LNCaP clone FGC (cell line): ENCODE data around the gene CATSPER1.

Source experiments
- DNase-seq: peaks from one replicate; pipeline ENCODE4 v3.0.0-alpha.2; 2011; ENCODE audit warnings: low read depth
- H3K4me3 ChIP-seq: 2 replicates; pipeline ENCODE4 v1.5.1; 2011; ENCODE audit warnings: mild to moderate bottlenecking, low read depth, low read length, control low read depth
- TF ChIP-seq, protein P1 (sequence below): IDR thresholded peaks from 2 replicates; pipeline ENCODE4 v1.5.1; 2012; ENCODE audit warnings: mild to moderate bottlenecking; ENCODE audit not compliant: control insufficient read depth, insufficient read depth; ENCODE audit errors: extremely low read depth

CATSPER1 gene

DNA sequence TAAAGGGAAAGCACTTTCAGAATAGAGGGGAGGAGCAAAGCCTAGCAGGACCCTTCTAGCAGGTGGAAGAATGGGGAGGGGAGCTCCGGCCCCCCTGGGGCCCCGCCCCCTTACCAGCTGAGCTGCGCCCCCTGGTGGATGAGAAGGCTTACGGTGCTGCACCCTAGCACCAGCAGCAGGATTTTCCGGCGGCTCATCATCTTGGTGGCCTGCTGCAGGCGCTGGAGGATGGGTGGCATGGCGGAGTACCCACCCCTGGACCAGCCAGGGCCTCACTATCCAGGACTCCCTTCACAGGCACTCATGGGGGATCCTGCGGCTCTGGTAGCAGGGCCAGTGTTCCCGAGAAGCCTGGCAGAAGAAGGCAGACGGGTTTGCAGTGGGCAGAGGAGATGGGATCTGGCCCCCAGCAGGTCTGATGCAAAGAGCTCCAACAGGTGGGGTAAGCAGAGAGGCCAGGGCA lies 18.9 kb upstream of the CATSPER1 start:
- DNase-seq, result no peak
- TF ChIP-seq, protein P1, sequence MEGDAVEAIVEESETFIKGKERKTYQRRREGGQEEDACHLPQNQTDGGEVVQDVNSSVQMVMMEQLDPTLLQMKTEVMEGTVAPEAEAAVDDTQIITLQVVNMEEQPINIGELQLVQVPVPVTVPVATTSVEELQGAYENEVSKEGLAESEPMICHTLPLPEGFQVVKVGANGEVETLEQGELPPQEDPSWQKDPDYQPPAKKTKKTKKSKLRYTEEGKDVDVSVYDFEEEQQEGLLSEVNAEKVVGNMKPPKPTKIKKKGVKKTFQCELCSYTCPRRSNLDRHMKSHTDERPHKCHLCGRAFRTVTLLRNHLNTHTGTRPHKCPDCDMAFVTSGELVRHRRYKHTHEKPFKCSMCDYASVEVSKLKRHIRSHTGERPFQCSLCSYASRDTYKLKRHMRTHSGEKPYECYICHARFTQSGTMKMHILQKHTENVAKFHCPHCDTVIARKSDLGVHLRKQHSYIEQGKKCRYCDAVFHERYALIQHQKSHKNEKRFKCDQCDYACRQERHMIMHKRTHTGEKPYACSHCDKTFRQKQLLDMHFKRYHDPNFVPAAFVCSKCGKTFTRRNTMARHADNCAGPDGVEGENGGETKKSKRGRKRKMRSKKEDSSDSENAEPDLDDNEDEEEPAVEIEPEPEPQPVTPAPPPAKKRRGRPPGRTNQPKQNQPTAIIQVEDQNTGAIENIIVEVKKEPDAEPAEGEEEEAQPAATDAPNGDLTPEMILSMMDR, result peak; percentile 95
- H3K4me3 ChIP-seq, result no peak overlapping the region

DNA sequence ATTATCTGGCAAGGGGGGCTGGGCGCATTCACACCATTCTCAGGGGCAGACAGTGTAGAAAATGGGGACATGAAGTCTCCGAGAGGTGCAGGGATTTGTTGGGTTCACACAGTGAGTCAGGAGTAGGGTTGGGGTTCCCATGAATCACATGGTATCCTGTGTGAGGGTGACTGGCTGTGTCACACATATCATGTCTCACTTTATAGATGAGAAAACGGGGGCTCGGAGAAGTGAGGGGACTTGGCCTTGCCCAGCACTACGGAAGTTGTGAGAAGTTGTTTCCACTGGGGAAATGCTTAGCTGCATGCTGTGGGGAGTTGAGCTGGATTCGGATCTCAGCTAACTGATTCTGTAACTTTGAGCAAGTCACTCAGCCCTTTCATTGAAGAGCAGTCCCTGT lies 18.5 kb upstream of the CATSPER1 start:
- TF ChIP-seq, protein P1, result no peak
- no peak for DNase-seq
- no peak overlapping the region for H3K4me3 ChIP-seq

DNA sequence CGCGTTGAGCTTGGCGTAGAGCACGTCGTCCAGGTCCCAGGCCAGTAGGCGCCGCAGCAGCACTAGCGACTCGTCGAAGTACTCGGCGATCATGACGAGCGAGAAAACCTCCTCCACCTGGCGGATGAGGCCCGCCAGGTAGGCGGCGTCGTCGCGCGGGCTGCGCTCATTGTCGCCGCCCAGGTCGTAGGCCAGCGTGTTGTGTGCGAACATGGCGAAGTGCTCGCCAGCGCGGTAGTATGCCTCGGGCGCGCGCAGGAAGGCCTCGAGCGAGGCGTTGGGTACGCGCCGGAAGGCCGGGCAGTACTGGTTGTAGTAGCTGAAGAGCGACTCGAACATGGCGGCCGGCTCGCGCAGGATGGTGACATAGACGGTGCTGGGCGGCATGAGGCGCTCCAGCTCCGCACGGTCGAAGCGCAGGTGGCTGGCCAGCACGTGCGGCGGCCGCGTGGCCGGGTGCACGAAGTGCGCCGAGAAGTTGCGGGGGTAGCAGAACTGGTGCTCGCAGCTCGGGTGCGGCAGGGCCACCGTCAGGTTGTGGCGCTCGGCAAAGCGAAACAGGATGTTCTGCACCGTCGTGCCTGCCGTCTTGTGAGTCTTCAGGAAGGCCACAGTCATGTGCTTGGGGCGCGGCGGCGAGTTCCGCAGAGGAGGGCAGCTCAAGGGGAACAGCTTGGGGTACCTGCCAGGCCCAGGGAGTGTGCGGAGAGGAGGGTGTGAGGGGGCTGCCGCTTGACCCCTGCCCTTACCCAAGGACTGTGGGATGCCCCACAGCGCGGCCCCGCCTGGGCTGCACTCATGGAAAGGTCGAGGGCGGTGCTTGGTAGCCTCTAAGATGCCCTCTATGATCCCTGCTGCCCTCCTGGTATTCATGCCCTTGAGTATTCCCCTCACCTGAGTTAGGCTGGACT lies 17.0 kb upstream of the CATSPER1 start:
- no peak for DNase-seq
- TF ChIP-seq, protein P1, result no peak
- H3K4me3 ChIP-seq, result no peak overlapping the region

DNA sequence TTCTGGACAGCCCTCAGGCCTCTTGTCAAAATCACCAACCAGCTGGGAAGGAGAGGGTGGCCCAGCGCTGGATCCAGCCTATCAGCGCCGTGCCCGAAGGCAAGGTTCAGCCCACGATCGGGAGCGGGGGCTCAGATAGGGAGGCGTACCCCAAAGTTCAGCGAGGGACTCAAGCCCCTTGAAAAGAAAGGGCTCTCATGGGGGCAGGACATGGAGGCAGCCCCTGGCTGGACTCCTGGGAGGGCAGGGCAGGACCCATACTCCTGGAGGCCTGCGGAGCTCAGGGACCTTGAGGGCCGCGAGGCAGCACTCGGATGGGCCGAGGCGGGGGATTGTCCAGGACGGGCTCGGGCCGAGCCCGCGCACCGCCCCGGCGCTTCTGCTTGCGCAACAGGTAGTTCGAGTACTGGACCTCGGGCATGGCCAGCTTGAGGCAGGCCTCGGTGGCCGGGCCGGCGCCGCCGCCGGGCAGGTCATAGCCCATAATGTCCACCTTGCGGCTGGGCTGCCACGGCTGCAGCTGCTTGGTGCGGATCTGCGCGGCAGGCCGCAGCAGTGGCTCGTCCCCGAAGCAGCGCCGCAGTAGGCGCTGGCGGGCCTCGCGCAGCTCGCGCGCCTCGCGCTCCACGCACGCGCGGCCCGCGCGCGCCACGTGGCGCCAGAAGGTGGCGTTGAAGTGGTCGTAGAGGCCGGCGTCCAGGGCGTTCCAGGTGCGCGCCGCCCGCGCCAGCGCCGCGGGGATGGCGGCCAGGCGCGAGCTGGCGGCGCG lies 16.1 kb upstream of the CATSPER1 start:
- TF ChIP-seq, protein P1, result no peak
- H3K4me3 ChIP-seq, result no peak overlapping the region
- no peak for DNase-seq

DNA sequence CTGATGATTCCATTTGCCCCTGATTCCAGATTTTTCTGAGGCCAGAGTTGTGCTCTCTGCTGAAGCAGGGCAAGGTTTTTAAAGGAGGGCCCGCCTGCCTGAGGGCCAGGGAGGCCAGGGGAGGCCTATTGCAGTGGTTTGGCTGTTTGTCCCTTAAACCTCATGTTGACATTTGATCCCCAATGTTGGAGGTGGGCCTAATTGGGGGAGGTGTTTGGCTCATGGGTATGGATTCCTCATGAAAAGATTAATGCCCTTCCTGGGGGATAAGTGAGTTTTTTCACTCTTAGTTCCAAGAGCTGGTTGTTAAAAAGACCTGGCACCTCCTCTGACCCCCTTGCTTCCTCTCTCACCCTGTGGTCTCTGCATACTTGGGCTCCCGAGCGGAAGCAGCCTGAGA lies 13.5 kb upstream of the CATSPER1 start:
- TF ChIP-seq, protein P1, result no peak
- no peak overlapping the region for H3K4me3 ChIP-seq
- DNase-seq, result no peak

DNA sequence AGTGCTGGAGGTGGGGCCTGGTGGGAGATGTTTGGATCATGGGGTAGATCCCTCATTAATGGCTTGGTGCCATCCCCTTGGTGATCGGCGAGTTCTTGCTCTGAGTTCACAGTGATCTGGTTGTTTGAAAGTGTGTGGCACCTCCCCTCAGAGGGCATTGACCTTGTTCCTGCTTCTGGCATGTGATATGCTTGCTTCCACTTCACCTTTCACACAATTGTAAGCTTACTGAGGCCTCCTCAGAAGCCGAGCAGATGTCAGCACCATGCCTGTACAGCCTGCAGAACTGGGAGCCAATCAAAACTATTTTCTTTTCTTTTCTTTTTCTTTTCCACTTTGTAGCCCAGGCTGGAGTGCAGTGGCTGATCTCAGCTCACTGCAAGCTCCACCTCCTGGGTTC lies 11.0 kb upstream of the CATSPER1 start:
- H3K4me3 ChIP-seq, result no peak overlapping the region
- no peak for DNase-seq
- TF ChIP-seq, protein P1, result no peak
